SK-N-SH treated with all-trans-retinoic acid at 6 μM for 48 hours (cell line): ENCODE data around the gene CLTC.

Experiments
- ESRRG ChIP-seq: fragments of 250-450 bp; sonication (Bioruptor Pico); IDR thresholded peaks from 2 replicates; pipeline ENCODE4 v1.6.1; 2021; ENCODE audit warnings: mild to moderate bottlenecking
- PATZ1 ChIP-seq: fragments of 250-450 bp; sonication (Bioruptor Pico); IDR thresholded peaks from 2 replicates; pipeline ENCODE4 v1.8.0; 2020; ENCODE audit warnings: mild to moderate bottlenecking, moderate library complexity, borderline replicate concordance
- TOX ChIP-seq: fragments of 250-450 bp; sonication (Bioruptor Pico); IDR thresholded peaks from 2 replicates; pipeline ENCODE4 v1.8.0; 2021; ENCODE audit warnings: mild to moderate bottlenecking, moderate library complexity, borderline replicate concordance
- ZC3H10 ChIP-seq: fragments of 250-450 bp; sonication (Bioruptor Pico); IDR thresholded peaks from 2 replicates; pipeline ENCODE4 v1.5.1; 2021; ENCODE audit warnings: mild to moderate bottlenecking, moderate library complexity

- TF ChIP-seq ESRRG (CRISPR knock-in tag) (no peak), ZC3H10 (CRISPR knock-in tag) (no peak), TOX (no peak), PATZ1 (no peak)
Measured at GRCh38 chr17:59652119-59652518, 32.4 kb downstream of the CLTC start.
